Effector memory CD8-positive, alpha-beta T cell (primary cell): ENCODE data around the gene DYTN.
A peak's percentile ranks its signal among the peaks of the same experiment; 100 is the strongest.
"Not testable (repeated sequence)": the region's sequence is repeated elsewhere in the genome, so short reads cannot be mapped to it uniquely, and the experiment has no call there.

Experiments
- ATAC-seq: fragments of 150-1000 bp; cut with Tn5 transposase; replicated peaks from 2 replicates; pipeline ENCODE4 v1.10.0; 2021; ENCODE audit warnings: mild to moderate bottlenecking, moderate library complexity
- DNase-seq, 3 experiments: peaks; one replicate each; pipeline ENCODE4 v3.0.0; 2021
- H3K27ac Mint-ChIP-seq, 2 donors: one replicate each; pipeline ENCODE4 v1.8.0; 2022; ENCODE audit warnings: mild to moderate bottlenecking in 2 of 2, mixed read lengths in 2 of 2, moderate library complexity in 2 of 2
- H3K27me3 Mint-ChIP-seq, 2 donors: one replicate each; pipeline ENCODE4 v1.8.0; 2022; ENCODE audit warnings: mixed read lengths in 2 of 2
- H3K36me3 Mint-ChIP-seq: one replicate; pipeline ENCODE4 v1.8.0; 2022; ENCODE audit warnings: mild to moderate bottlenecking, moderate library complexity, mixed read lengths; ENCODE audit not compliant: insufficient read depth
- H3K4me1 Mint-ChIP-seq, 2 donors: one replicate each; pipeline ENCODE4 v1.8.0; 2022; ENCODE audit warnings: low read depth in 2 of 2, mixed read lengths in 2 of 2
- H3K4me3 Mint-ChIP-seq, 2 donors: one replicate each; pipeline ENCODE4 v1.8.0; 2022; ENCODE audit warnings: mild to moderate bottlenecking in 2 of 2, mixed read lengths in 2 of 2, moderate library complexity in 2 of 2
- H3K9me3 Mint-ChIP-seq, 2 donors: one replicate each; pipeline ENCODE4 v1.8.0; 2022; ENCODE audit warnings: mixed read lengths in 2 of 2

DYTN gene

DNA sequence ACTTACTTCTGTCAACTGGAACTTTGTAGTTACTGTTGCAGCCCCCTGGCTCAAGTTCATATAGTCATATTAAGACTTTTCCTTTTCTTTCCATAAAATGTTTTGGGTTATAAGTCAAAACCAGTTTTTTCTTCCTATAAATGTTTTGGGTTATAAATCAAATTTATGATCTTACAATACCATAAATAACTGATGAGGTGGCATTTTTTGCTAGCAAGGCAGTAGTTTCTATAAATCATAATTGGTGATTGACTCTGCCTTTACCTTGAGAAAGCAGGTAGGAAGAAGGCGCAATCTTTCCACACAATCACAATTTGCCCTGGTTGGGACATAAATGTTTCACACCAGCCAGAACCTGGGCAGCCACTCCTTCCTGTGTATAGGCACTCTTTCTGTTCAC is 5.1 kb upstream of the DYTN start:
- H3K27me3 Mint-ChIP-seq, result peaks cover 39 to 60% of the 10 kb centered on the region in 2 donors
- H3K27ac Mint-ChIP-seq, result no peak overlapping the region
- peaks cover 0 to 3% of the 10 kb centered on the region in 2 donors for H3K9me3 Mint-ChIP-seq
- ATAC-seq (no peak), DNase-seq (no peak)
- H3K4me3 Mint-ChIP-seq, result no peak overlapping the region
- no peaks in the 10 kb centered on the region for H3K4me1 Mint-ChIP-seq
- H3K36me3 Mint-ChIP-seq, result no peaks in the 10 kb centered on the region

DNA sequence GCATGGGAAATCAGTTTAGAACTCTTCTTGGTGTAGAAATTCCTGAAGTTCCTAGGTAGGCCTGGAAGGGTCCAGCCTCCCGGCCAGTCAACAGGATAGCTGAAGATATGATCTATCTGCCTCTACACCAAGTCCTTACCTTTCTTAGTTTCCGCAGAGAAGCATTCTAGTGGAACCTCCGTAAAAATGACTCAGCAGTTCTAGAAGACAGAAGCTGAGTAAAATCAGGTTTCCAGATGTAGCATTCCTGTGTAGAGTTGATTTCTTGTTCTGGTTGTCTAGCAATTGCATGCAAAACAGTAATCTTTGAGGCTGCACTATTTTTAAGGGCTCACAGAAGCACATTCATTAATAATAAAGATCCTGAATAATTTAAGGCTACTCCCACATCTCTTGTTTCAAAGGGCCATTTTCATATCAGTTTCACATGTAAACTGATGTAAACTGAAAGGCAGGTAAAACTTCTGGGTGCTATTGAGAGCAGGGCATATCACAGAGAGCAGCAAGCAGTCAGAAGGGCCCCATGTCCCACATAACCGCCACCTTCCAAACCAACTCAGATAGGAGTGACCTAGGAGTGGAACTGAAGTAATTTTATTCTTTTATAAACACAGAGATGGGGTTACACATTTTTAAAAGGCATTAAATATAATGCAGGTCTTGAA is 3.2 kb upstream of the DYTN start:
- ATAC-seq, result no peak
- Mint-ChIP-seq H3K27me3 (peaks cover 34 to 53% of the 10 kb centered on the region in 2 donors), H3K4me3 (no peak overlapping the region), H3K4me1 (no peaks in the 10 kb centered on the region), H3K27ac (no peak overlapping the region), H3K9me3 (peaks cover 0 to 3% of the 10 kb centered on the region in 2 donors), H3K36me3 (no peaks in the 10 kb centered on the region)
- DNase-seq, result no peak

- no peaks in the 10 kb centered on the region for H3K9me3 Mint-ChIP-seq
- H3K4me1 Mint-ChIP-seq, result no peaks in the 10 kb centered on the region
- peaks cover 31 to 62% of the 10 kb centered on the region in 2 donors for H3K27me3 Mint-ChIP-seq
- H3K27ac Mint-ChIP-seq, result no peak overlapping the region
- no peak for DNase-seq
- no peak overlapping the region for H3K4me3 Mint-ChIP-seq
- no peaks in the 10 kb centered on the region for H3K36me3 Mint-ChIP-seq
- ATAC-seq, result no peak
These were observed 1.6 kb downstream of the DYTN start for GRCh38 chr2:206716623-206717022.

GRCh38 chr2:206715183-206715582 is 3.0 kb downstream of the DYTN start:
- H3K27me3 Mint-ChIP-seq, result peaks cover 31 to 58% of the 10 kb centered on the region in 2 donors

DNA sequence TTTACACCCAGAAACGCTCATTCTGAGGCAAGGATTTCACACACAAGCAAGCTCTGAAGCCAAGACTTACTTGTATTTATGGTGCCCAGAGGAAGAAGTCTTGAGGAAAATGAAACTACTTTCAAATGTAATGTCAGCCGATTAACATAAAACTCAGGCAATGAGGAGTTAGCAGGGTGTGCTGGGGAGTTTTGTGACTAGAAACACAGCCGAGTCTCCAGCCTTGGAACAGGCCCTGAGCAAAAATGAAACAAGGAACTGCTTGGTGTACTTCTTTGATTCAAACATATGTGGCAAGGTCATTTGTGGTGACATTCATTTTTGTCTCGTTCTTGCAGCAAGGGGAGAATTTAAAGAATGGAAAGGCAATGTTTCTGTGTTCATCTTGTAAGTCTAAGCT is 4.5 kb downstream of the DYTN start:
- H3K9me3 Mint-ChIP-seq, result no peaks in the 10 kb centered on the region
- no peak overlapping the region for H3K4me3 Mint-ChIP-seq
- no peak for DNase-seq
- no peak overlapping the region for H3K27ac Mint-ChIP-seq
- H3K4me1 Mint-ChIP-seq, result no peaks in the 10 kb centered on the region
- ATAC-seq, result no peak
- peaks cover 32 to 45% of the 10 kb centered on the region in 2 donors for H3K27me3 Mint-ChIP-seq
- H3K36me3 Mint-ChIP-seq, result no peaks in the 10 kb centered on the region

More at GRCh38 chr2:206715183-206715582, 3.0 kb downstream of the DYTN start:
- not testable (repeated sequence) for DNase-seq, ATAC-seq, H3K4me1 Mint-ChIP-seq, H3K27ac Mint-ChIP-seq, H3K4me3 Mint-ChIP-seq, H3K9me3 Mint-ChIP-seq, H3K36me3 Mint-ChIP-seq

- ATAC-seq, result no peak
- Mint-ChIP-seq H3K9me3 (no peaks in the 10 kb centered on the region), H3K27ac (no peak overlapping the region), H3K36me3 (no peaks in the 10 kb centered on the region), H3K4me3 (no peak overlapping the region), H3K4me1 (no peaks in the 10 kb centered on the region), H3K27me3 (peaks cover 8% of the 10 kb centered on the region in 2 donors)
- DNase-seq, result no peak
These were observed 9.9 kb downstream of the DYTN start for GRCh38 chr2:206708286-206708685.

DNA sequence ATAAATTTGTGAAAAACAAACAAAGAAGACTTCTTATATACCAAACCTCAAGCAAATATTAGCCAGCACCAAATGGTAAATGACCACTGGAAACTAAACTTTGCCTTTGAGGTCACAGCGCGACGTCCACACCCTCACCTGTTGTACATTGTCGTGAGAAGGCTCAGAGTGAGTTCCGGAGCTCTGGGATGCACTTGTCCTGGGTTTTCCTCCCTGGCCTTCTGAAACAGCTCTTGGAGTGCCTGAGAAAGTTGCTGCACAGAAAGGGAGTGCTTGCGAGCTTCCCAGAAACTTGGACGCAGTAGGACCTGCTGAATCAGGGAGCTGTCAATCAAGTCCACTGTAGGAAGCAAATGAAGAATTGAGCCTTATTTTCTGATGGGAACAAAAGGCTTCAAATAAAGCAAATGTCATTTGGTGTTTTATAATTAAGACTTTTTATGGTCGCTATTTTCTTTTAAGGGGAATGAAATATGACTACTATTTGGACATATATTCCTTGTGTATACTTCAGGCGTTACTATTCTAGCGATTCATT is 11.0 kb downstream of the DYTN start:
- H3K27ac Mint-ChIP-seq, result no peak overlapping the region
- no peaks in the 10 kb centered on the region for H3K9me3 Mint-ChIP-seq
- DNase-seq, result no peak
- H3K4me1 Mint-ChIP-seq, result no peaks in the 10 kb centered on the region
- ATAC-seq, result no peak
- no peaks in the 10 kb centered on the region for H3K36me3 Mint-ChIP-seq
- no peak overlapping the region for H3K4me3 Mint-ChIP-seq
- H3K27me3 Mint-ChIP-seq, result peaks cover 13 to 16% of the 10 kb centered on the region in 2 donors

DNA sequence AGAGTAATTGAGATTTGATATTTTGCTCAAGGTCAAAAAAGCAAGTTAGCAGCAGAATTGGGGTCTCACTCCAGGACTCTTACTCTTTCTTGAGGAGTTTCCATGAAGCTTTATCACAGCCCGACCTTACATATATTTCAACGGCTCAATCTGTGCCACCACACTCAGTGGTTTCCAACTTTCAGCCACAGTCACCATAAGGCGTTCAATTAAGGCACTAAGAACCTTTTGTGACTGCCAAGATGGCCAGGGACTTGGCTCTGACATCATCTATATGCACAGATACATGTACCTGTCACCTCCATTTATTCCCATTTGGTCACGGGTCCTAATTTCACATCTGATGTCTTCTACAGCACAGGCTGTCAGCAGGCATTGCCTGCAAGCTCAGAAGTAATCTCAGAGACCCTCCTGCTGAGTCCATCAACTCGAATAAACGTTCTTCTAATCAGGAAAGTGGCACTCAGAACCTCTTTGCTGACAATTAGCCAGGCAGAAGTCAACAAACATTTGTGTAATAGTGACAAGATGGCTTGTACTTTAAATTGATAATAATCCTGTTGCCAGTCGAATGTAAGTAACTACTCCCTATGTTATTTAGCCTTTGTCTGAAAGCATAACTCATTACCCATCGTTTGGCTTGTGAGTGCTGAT is 16.1 kb downstream of the DYTN start:
- ATAC-seq (no peak), DNase-seq (no peak)
- Mint-ChIP-seq H3K4me3 (no peak overlapping the region), H3K27ac (no peak overlapping the region), H3K27me3 (peaks cover 33 to 55% of the 10 kb centered on the region in 2 donors), H3K36me3 (no peaks in the 10 kb centered on the region), H3K9me3 (no peaks in the 10 kb centered on the region), H3K4me1 (peaks cover 4 to 5% of the 10 kb centered on the region in 2 donors)

DNA sequence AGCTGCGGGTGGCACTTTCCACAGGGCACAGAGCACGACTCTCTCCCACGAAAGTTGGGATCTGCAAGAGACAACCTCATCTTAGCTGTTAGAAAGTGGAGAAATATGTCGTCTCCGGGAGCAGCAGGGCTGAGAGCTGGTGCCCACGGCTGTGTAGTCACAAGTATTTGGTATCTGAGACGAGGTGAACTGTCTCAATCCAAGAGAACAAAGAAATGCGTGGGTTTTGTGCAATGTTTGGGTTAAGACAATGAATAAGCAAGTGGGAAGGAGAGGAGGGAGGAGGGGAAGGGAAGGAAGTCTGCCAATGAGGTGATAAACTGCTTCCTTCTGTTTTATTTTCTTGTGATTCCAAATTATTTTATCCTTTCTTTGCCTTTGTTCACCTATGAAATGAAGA is 18.0 kb downstream of the DYTN start:
- no peak for ATAC-seq

DNA sequence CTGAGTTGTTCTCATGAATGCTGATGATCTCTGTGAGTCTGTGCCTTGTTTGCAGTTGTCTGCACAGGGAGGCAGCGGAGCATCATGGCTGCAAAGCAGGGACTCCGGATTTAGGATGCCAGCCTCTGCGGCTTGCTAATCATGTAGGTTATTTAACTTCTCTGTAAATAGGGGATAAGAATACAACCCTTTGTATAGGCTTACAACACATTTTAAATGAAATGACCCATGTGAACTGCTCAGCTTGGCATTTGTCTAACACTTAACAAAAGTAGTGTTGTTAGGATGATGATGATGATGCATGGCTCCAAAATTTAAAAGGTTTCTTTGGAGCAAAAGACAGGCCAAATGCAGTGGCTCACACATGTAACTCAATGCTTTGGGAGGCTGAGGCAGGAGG is 19.4 kb downstream of the DYTN start:
- Mint-ChIP-seq H3K4me1 (peaks cover 4 to 5% of the 10 kb centered on the region in 2 donors), H3K4me3 (no peak overlapping the region), H3K27me3 (peaks cover 39 to 48% of the 10 kb centered on the region in 2 donors), H3K27ac (no peak overlapping the region), H3K36me3 (no peaks in the 10 kb centered on the region), H3K9me3 (no peaks in the 10 kb centered on the region)
- no peak for ATAC-seq
- DNase-seq, result no peak

More for the DNA sequence above, 18.0 kb downstream of the DYTN start:
- Mint-ChIP-seq H3K9me3 (no peaks in the 10 kb centered on the region), H3K4me3 (no peak overlapping the region), H3K27ac (no peak overlapping the region), H3K36me3 (no peaks in the 10 kb centered on the region), H3K4me1 (peaks cover 4 to 5% of the 10 kb centered on the region in 2 donors), H3K27me3 (peaks cover 39 to 48% of the 10 kb centered on the region in 2 donors)
- DNase-seq, result no peak

DNA sequence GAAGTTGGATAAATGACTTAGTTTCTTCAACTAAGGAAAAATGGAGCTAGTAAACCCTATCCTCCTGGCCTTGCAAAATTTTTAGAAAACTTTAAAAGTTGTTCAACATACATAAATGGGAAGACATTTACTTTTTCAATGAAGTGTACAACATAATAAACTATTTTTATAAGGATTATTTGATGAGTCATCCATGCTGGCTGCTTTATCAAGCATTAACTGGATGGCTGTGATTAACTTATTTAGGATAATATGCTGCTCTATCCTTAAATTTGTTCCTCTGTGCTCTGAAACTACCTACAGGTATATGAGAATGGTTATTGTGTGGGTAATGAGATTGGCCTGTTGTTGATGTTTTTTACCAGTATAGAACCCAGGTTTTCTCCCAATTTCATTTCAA is 21.3 kb downstream of the DYTN start:
- Mint-ChIP-seq H3K27me3 (peaks cover 35 to 36% of the 10 kb centered on the region in 2 donors), H3K4me3 (no peak overlapping the region), H3K9me3 (no peaks in the 10 kb centered on the region), H3K36me3 (no peaks in the 10 kb centered on the region), H3K4me1 (peaks cover 4 to 5% of the 10 kb centered on the region in 2 donors), H3K27ac (no peak overlapping the region)
- ATAC-seq (no peak), DNase-seq (no peak)

GRCh38 chr2:206693399-206694137 is 24.6 kb downstream of the DYTN start:
- H3K4me1 Mint-ChIP-seq, result no peaks in the 10 kb centered on the region
- ATAC-seq, result peak; percentile 52

GRCh38 chr2:206692971-206693370 is 25.2 kb downstream of the DYTN start:
- H3K36me3 Mint-ChIP-seq, result no peaks in the 10 kb centered on the region
- no peak overlapping the region for H3K27ac Mint-ChIP-seq
- DNase-seq (no peak), ATAC-seq (no peak)
- peaks cover 0 to 19% of the 10 kb centered on the region in 2 donors for H3K27me3 Mint-ChIP-seq
- no peaks in the 10 kb centered on the region for H3K4me1 Mint-ChIP-seq
- no peak overlapping the region for H3K4me3 Mint-ChIP-seq
- H3K9me3 Mint-ChIP-seq, result no peaks in the 10 kb centered on the region

More at GRCh38 chr2:206693399-206694137, 24.6 kb downstream of the DYTN start:
- H3K4me3 Mint-ChIP-seq, result no peak overlapping the region
- peaks cover 5 to 23% of the 10 kb centered on the region in 2 donors for H3K27me3 Mint-ChIP-seq
- H3K27ac Mint-ChIP-seq, result no peak overlapping the region
- H3K36me3 Mint-ChIP-seq, result no peaks in the 10 kb centered on the region
- no peaks in the 10 kb centered on the region for H3K9me3 Mint-ChIP-seq
- DNase-seq, result peak; percentile 28 to 38 (median 31)
